ENCODE results near the gene SEPHS1. TPM values are rescaled to one million over a fixed set of nuclear protein-coding genes. Genes with fewer than 3 reads are reported as not detected.
"Not testable (repeated sequence)": the region's sequence is repeated elsewhere in the genome, so short reads cannot be mapped to it uniquely, and the experiment has no call there.

SEPHS1 gene
- total RNA-seq, 1 experiment from 2014 or later = 111 TPM

DNA sequence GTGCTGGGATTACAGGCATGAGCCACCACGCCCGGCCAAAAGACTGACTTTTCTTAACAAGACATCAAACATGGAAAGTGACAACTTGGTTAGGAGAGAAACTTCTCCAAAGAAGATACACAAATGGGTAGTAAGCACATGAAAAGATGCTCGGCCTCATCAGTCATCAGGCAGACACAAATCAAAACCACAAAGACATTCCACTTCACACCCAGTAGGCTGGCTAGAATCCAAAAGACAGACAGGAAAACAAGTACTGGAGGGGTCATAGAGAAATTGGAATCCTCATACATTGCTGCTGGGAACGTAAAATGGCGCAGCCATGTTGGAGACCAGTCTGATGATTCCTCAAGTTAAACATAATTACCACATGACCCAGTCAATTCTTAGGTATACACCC lies 16.4 kb downstream of the SEPHS1 start:
- CTCF ChIA-PET = no interaction called here
- no peaks in the 10 kb centered on the region for H3K9me3 ChIP-seq (ENCODE audit: low read depth, low read length, poor library complexity, severe bottlenecking)
- no TSS peak for BruUV-seq (replicated peaks)
- intact Hi-C loops (cut with micrococcal nuclease; ENCODE audit: unreplicated experiment) = no loop called here
- TF ChIP-seq EZH2 (IDR thresholded peaks at IDR 0.05; ENCODE audit: borderline replicate concordance, low read depth, low read length, poor library complexity, severe bottlenecking) = no peak
- TF ChIP-seq, protein P1, sequence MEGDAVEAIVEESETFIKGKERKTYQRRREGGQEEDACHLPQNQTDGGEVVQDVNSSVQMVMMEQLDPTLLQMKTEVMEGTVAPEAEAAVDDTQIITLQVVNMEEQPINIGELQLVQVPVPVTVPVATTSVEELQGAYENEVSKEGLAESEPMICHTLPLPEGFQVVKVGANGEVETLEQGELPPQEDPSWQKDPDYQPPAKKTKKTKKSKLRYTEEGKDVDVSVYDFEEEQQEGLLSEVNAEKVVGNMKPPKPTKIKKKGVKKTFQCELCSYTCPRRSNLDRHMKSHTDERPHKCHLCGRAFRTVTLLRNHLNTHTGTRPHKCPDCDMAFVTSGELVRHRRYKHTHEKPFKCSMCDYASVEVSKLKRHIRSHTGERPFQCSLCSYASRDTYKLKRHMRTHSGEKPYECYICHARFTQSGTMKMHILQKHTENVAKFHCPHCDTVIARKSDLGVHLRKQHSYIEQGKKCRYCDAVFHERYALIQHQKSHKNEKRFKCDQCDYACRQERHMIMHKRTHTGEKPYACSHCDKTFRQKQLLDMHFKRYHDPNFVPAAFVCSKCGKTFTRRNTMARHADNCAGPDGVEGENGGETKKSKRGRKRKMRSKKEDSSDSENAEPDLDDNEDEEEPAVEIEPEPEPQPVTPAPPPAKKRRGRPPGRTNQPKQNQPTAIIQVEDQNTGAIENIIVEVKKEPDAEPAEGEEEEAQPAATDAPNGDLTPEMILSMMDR (conservative IDR thresholded peaks at IDR 0.05; ENCODE audit: low read depth, low read length) = no peak
- H3K4me1 ChIP-seq (ENCODE audit: insufficient read depth, low read length, poor library complexity, severe bottlenecking) = no peaks in the 10 kb centered on the region
- H3K4me3 ChIP-seq (ENCODE audit: low read depth, low read length, poor library complexity, severe bottlenecking) = no peak overlapping the region
- H3K27ac ChIP-seq (ENCODE audit: low read depth, low read length, poor library complexity, severe bottlenecking) = no peak overlapping the region
- no peak for DNase-seq (ENCODE audit: low spot score)
- POLR2A ChIA-PET (ENCODE audit: low non-redundant PET) = no interaction called here
- H3K36me3 ChIP-seq (ENCODE audit: insufficient read depth, low read length, poor library complexity, severe bottlenecking) = peaks cover 90% of the 10 kb centered on the region
- H3K27me3 ChIP-seq (replicated peaks; ENCODE audit: insufficient read depth, low read depth, low read length, poor library complexity) = no peaks in the 10 kb centered on the region

GRCh38 chr10:13330980-13331379 lies 17.1 kb downstream of the SEPHS1 start:
- DNase-seq (ENCODE audit: low spot score); H3K27ac ChIP-seq (ENCODE audit: low read depth, low read length, poor library complexity, severe bottlenecking); BruUV-seq (replicated peaks); H3K4me1 ChIP-seq (ENCODE audit: insufficient read depth, low read length, poor library complexity, severe bottlenecking); intact Hi-C loops (cut with micrococcal nuclease; ENCODE audit: unreplicated experiment); H3K27me3 ChIP-seq (replicated peaks; ENCODE audit: insufficient read depth, low read depth, low read length, poor library complexity); H3K9me3 ChIP-seq (ENCODE audit: low read depth, low read length, poor library complexity, severe bottlenecking); POLR2A ChIA-PET (ENCODE audit: low non-redundant PET); CTCF ChIA-PET; H3K4me3 ChIP-seq (ENCODE audit: low read depth, low read length, poor library complexity, severe bottlenecking): not testable (repeated sequence)
- peaks cover 90% of the 10 kb centered on the region for H3K36me3 ChIP-seq (ENCODE audit: insufficient read depth, low read length, poor library complexity, severe bottlenecking)

DNA sequence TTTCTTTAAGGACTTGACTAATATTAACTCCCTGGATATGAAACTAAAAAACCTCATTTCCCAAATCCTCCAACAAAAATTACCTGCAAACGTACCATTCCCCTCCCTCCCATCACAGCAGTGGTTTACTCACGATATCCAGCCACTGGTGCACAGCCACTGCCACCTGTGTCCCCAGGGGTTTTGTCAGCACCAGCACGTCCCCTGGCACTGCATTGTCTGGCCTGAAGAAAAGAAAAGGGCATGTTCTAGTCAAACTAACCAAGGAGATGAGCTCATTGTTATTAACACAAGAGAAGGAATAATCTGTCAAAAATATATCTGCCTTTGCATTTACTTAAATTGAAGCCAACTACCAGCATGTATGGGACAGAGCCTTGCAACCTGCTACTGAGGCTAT lies 18.5 kb downstream of the SEPHS1 start:
- H3K4me1 ChIP-seq (ENCODE audit: insufficient read depth, low read length, poor library complexity, severe bottlenecking) = no peaks in the 10 kb centered on the region
- no peak overlapping the region for H3K27ac ChIP-seq (ENCODE audit: low read depth, low read length, poor library complexity, severe bottlenecking)
- TF ChIP-seq, protein P1 (conservative IDR thresholded peaks at IDR 0.05; ENCODE audit: low read depth, low read length) = no peak
- TF ChIP-seq EZH2 (IDR thresholded peaks at IDR 0.05; ENCODE audit: borderline replicate concordance, low read depth, low read length, poor library complexity, severe bottlenecking) = no peak
- ChIA-PET CTCF (no interaction called here), POLR2A (ENCODE audit: low non-redundant PET) (no interaction called here)
- no peaks in the 10 kb centered on the region for H3K27me3 ChIP-seq (replicated peaks; ENCODE audit: insufficient read depth, low read depth, low read length, poor library complexity)
- H3K4me3 ChIP-seq (ENCODE audit: low read depth, low read length, poor library complexity, severe bottlenecking) = no peak overlapping the region
- peaks cover 89% of the 10 kb centered on the region for H3K36me3 ChIP-seq (ENCODE audit: insufficient read depth, low read length, poor library complexity, severe bottlenecking)
- intact Hi-C loops (cut with micrococcal nuclease; ENCODE audit: unreplicated experiment) = no loop called here
- H3K9me3 ChIP-seq (ENCODE audit: low read depth, low read length, poor library complexity, severe bottlenecking) = no peaks in the 10 kb centered on the region
- DNase-seq (ENCODE audit: low spot score) = no peak
- no TSS peak for BruUV-seq (replicated peaks)

DNA sequence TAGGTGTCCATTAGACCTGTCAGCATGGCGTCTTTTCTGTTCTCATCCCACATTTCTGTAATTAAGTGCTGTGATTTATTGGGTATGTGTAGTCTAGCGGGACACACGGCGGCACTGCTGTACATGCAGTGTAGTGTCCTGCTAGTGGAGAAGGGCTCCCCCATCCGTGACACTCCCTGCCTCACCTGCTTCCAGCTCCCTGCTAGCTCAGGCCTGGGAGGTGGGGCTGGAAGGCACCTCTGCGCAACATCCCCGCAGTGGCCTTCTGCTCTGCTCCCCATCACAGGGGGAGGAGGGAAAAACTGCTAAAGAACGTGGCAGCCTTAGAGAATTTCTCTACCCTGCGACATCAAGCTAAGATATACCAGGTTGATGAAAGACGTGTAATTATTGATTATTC lies 19.5 kb downstream of the SEPHS1 start:
- ChIA-PET CTCF (no interaction called here), POLR2A (ENCODE audit: low non-redundant PET) (no interaction called here)
- Histone ChIP-seq H3K9me3 (ENCODE audit: low read depth, low read length, poor library complexity, severe bottlenecking) (no peaks in the 10 kb centered on the region), H3K4me3 (ENCODE audit: low read depth, low read length, poor library complexity, severe bottlenecking) (no peak overlapping the region), H3K27me3 (replicated peaks; ENCODE audit: insufficient read depth, low read depth, low read length, poor library complexity) (no peaks in the 10 kb centered on the region), H3K36me3 (ENCODE audit: insufficient read depth, low read length, poor library complexity, severe bottlenecking) (peaks cover 89% of the 10 kb centered on the region), H3K27ac (ENCODE audit: low read depth, low read length, poor library complexity, severe bottlenecking) (no peak overlapping the region), H3K4me1 (ENCODE audit: insufficient read depth, low read length, poor library complexity, severe bottlenecking) (no peaks in the 10 kb centered on the region)
- no peak for TF ChIP-seq EZH2 (IDR thresholded peaks at IDR 0.05; ENCODE audit: borderline replicate concordance, low read depth, low read length, poor library complexity, severe bottlenecking)
- TF ChIP-seq, protein P1 (conservative IDR thresholded peaks at IDR 0.05; ENCODE audit: low read depth, low read length) = no peak
- no peak for DNase-seq (ENCODE audit: low spot score)
- no TSS peak for BruUV-seq (replicated peaks)
- intact Hi-C loops (cut with micrococcal nuclease; ENCODE audit: unreplicated experiment) = no loop called here
